NCI-H524 treated with DMSO at 0.1 percent for 48 hours (cell line): Measurements from ENCODE around the gene DOCK4.

Experiments
- DNase-seq: peaks from one replicate; lab custom pipeline; 2025; lab: John Stamatoyannopoulos, UW

Gene DOCK4

DNA sequence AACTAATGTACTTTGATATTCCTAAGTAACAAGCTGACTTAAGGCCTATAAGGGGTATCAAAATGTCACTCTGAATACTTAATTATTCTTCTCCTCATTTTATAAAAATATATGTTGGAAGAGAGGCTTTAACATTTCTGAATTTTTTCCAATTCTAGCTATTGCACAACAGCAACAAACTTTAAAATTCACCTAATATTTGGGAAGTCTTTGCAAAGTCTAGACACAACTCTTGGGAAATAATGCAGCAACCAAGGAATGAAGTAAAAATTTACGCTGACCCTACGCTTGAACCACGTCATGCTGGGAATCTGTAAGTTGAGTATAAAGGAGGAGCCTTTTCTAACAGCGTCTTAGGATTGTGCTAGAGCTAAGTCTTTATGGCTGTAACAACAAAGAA, 400.0 kb downstream of the DOCK4 start:
- DNase-seq: no peak

DNA sequence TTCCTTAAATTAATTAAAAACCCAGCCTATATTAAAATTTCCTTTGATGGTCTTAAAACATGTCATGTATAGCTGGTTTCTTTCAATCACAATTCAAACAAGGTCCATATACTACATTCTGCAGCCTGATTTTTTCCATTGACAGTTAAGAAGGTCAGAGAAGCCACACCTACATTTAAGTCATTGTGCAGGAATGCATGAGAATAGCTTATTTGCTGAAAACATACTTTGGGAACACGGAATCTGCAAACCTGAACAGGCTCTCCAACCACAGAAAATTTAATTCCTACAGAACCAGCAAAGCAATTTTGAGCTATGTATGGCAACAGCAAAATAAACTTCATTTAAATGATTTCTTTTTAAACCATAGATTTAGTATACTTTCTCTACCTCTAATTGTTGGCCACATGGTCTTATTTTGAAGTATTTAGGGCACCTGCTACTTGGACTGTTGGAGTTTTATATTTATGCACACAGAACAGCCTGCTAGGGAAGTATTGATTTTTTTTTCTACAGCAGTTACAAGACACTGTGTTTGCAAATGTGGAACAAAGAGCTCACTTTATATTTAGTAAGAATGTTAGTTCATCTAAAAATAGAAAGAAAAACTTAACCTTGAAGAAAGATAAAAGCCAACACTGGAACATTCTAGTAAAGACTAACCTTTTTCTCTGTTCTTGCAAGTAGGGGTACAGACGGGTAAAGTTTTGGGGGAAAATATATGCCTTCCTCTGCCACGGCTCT, 403.0 kb downstream of the DOCK4 start:
- DNase-seq: no peak

DNA sequence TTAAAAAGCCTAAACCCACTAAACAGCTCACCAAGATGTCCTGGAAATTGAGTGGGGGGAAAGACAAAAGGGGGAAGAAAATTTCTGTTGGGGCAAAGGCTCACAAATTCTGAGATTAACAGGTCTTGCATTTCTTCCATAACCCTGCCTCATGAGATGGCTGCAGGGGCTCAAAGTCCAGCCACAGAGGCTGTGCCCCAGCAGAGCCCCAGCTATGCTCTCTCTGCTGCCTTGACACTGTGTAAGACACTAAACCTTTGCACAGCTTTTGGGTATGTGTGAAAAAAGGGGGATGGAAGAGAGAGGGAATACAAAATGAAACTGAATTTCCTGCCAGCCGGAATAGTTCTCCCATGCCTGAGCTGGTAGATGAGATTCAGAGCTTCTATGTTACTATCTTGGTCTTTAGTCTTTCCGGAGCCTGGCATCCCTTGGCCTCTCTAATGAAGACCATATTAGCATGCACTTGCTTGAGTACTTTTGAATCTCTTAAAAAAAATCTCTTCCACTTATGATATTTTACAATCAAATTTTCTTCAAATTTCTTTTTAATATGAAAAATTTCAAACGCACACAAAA, 403.9 kb downstream of the DOCK4 start:
- no peak for DNase-seq

DNA sequence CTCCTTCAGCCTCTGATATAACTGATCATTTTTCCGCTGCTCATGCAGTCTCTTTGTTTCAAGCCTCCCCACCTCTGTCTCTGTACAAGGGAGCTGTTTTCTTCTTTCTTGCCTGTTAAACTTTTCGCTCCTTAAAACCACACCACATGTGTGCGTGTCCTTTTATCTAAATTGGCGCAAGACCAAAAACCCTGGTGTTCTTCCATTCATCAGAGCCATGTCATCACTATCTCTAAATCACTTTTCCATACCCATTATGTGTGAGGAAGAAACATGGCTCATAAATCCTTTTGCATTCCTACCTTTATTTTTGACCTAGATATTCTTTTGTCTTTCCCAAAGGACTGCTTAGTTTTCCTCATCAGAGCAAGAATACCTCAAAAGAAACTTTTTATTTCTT, 404.9 kb downstream of the DOCK4 start:
- DNase-seq: no peak

DNA sequence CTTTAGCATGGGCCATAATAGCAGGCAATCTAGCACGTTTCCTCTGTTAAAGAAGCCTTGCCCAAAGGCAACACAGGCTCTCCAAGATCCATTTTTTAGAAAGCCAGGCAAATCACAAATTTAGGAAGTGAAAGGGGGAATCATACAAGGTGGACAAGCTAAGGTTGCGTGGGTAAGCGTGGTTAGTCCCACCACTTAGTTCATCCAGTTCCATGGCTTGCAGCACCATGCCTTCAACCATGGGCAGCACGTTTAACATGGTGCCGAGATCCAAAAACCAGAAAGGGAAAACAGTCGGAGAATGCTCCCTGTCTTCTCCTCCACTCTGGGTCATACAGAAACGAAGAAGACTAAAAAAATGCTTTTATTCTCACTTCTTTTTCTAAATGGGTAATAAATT, 409.5 kb downstream of the DOCK4 start:
- no peak for DNase-seq

DNA sequence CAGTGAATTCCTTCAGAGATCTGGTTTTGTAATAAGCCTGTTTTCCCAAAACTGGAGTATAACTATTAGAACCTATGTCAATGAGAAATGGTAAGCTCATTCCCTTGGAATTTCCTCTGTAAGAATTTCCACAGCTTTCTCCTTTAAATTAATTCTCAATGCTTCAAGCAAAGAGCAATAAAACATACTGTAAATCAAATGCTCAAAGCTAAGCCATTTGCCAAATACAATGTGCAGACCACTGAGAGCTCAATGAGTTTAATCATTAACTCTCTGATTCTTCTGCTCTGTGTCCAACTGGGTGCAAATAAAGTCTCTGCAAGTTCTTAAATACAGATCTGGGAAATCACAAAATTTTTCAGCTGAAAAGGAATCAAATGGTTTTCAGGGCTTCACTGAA, 416.3 kb downstream of the DOCK4 start:
- no peak for DNase-seq

DNA sequence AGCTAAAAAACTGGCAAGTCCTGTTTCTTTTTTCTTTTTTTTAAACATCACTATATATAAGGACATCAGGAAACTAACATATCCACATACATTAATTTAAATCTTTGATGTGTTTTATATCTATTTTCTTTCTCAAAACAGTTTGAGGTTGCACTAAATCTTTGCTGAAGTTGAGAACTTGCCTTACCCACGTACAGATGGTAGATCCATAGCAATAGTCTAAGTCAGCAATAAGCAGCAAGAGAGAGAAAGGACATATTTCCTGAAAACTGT, 417.2 kb downstream of the DOCK4 start:
- DNase-seq: no peak

DNA sequence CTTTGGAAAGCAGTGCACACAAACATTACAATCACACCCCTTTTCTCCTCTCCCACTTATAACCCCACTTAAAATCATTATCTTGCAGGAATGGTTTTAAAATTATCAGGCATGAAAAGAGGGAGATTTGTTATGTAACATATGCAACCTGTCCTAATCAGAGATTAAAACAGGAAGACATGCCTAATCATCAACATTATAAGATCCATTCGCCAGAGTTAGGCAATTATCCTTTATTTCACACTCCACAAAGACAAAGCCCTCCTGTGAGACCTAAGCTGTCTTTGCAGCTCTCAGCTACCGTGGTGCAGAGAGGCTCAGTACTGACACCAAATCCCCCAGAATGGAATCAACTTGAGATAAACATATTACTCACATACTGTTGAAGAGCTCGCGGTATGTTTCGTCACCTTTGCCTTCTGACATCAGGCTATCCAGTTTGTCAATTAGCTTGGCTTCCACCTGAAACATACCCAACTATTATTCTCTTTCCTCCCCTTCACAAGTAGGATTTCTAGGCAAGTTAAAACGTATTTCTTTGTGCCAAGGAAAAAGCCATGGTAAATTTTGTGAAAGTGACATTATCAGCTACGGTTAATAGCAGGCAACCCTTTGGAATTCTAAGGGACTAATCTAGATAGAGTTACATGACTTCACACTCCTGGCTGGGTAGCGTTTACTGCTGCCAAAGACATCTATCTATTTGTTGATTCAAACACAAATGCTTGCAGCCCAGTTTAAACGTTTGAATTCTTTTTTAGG, 417.7 kb downstream of the DOCK4 start:
- no peak for DNase-seq

DNA sequence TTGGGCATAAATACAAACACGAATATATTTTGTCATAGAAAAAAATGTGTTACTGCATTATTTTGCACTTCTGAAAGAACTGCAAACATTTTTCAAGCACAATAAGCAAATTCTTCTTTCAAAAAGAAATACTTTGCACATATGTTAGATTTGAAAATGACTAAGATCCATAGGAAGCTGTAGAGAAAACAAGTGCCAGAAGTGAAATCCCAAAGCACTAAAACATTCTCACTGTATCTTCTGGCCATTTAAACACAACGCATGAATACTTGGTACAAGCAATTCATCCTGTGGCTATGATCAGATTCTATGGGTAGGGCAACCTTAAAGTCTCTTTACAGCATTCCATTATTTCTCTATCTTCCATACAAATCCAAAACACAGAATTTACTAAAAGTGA, 418.5 kb downstream of the DOCK4 start:
- no peak for DNase-seq

DNA sequence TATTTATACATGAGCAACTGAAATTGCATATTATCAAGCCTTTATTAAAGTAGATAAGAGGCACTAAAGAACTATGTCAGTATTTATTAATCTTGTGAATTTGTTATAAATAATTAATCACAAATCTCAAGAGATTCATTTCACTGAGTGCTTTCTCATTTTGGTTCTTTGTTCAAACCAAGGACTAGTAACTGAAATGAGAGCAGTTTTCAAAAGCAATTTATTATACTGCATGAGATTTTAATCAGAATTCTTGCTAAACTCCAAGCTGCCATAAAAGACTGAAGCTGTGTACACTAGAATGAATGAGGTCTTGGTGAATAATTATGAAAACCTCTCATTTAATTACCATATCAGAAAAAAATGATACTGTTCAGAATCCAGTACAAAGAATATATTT, 419.1 kb downstream of the DOCK4 start:
- no peak for DNase-seq

DNA sequence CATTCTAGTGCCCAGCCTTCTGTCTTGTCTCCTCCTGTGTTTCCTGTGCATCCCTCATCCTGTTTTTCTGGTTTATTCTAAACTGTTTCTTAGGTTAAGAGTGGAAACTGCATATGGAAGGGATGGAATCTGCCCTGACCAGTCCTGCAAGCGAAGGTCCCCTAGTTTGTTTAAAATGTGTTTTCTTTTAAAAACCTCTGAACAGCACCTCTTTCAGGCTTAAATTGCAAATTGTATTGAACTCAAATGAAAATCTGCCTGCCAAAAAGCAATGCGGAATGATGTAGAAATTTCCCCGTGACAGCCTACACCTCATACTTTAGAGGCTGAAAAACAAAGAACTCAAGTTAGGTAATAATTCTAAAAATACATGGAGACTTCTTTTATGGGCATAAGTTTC, 421.1 kb downstream of the DOCK4 start:
- no peak for DNase-seq

DNA sequence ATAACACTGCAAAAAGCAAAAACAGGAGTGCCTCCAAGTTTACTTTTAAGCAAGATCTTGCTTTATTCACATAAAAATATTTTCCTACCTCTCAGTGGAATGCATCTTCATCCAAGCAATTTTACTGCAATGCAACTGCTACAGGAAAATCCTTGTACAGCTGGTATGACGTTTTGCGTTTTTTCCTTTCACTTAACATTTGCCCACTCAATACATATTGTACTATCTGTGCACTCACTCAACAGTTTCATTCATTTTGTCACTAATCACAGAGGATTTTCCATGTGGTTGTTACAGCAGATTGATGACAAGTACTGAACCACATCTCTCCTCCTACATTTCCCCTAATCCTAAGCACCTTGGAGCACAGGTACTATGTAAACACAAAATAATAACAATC, 421.9 kb downstream of the DOCK4 start:
- no peak for DNase-seq

DNA sequence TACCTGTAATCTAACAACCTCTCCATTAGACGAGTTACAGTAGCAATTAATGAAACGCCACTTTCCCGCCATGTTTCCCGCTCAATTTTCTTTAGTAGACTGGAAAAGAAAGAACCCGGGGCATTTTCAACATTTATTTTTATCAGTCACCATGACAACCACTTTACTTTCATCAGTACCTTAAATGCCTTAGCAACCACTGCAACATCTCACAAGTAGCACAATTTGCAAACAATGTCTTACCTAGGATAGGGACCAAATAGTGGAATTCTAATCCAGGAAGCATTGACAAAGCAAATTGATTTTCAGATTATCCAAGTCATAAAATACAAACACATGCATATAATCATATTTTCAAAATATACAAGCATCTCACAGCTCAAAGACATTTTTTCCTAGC, 422.3 kb downstream of the DOCK4 start:
- no peak for DNase-seq

DNA sequence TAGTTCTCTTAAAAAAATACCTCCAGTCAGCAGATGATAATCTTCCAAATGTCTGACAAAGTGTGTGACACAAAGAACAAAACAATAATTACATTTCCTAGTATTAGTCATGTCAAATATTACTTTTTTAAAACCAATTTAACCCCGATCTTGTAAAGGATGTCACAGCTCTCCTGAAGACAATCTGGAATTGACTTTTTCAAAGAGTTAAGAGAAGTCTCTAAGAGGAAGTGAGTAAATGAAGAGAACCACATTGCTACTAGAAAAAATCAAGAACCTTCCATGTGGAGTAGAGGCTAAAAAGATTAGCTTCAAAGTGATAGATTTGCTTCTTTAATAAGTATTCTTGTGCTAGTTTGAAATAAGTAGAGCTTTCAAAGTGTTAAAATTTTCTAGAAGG, 425.7 kb downstream of the DOCK4 start:
- no peak for DNase-seq

DNA sequence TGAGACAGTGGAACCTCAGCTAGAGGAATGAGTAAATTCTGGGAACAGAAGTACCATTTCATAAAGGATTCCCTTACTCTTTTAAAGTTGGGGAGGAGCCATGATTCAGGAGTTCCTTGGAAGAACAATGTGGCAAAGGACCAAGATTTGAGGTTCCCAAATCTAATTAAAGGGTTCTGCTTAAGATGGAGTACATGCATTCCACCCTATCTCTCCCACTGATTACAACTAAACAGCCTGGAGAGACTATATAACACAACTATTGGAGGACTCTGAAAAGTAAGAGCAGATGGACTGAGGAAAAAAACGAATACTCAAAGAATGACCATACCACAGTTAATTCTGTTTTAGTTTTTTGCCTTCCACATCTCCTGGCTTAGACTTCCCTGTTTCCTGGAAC, 431.0 kb downstream of the DOCK4 start:
- no peak for DNase-seq

DNA sequence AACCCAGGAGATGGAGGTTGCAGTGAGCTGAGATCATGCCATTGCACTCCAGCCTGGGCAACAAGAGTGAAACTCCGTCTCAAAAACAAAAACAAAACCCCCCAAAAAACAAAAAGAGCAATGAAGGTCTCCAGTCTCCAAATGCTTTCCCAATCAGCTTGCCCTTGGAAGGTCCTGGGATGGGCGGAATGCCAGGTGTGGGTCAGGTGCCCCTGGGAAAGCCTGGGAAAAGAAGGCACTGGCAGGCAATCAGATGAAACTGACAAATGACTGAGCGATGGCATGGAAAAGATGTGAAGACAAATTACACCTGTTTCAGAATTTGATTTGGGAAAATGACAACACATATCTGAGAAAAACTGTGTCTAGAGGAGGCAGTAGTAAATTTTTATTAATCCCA, 433.5 kb downstream of the DOCK4 start:
- no peak for DNase-seq

DNA sequence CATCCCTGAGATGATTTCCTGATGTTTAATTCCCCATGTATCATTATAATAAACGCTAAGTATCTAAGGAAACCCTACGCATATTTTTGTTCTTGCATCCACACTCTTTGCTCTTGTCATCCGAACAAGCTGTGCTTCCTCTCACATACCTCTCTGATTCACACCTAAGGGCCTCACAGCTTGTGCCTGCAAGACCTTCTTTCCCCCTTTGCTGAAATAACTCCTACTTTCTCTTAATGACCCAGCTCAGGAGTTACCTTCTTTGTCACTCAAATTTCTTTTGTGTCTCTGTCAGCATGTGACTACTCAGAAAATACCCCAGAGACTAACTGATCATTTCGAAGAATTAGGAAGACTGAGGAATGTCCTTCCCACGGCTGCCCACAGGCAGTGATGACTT, 434.6 kb downstream of the DOCK4 start:
- DNase-seq: no peak

DNA sequence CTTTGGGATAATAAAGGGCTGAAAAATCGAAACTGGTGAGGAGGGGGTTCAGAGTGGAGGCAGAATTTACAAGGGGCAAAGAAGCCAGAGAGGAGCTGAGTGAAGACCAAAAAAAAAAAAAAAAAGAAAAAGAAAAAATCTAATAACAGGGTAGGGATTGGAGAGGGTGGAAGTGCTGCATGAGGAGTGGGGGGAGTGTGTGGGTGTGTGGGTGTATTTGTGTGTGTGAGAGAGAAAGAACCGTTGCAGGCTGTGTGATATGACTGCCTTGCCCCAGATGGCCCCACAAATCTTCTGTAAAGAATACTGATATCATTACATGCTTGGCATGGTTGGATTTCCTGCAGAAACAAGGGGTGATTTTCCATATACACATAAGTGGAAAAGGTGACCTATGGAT, 436.1 kb downstream of the DOCK4 start:
- DNase-seq: no peak

DNA sequence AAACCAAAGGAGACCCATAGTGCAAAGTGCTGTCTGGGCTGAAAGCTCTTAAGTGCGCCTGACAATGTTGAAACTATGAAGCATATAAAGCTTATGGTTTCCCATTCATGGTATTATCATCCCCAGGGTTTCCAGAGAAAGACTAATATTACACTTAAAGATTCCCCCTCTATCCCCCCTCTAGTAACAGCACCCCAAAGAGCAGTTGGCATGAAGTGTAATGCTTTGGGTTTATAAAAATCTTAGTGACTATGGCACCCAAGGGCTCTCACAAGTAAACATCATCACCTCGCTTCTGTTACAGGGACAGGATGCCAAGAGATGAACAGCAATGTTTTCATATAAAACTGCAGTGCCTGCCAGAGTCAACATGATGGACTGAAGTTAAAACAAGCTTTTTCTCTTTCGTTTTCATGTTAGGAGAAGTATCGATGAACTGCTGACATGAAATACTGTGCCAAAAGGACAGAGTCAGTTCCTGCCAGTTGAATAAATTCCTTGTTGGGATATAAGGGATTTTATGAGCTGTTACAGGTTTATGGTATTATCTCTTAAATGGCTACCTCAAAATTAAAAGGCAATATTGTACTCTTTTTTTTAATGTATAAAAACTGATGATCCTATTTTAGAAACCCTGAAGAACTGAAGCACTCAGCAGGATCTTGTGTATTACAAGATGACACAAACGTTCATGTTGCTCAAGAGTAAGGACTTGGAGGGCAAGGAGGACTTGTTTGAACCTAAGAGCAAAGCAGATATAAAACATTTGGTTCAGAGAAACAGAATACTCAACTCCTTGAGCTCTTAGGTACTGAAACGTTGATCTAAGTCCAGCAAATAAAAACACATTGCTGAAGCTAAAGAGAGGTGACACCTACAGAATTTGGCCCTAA, 440.2 kb downstream of the DOCK4 start:
- no peak for DNase-seq

DNA sequence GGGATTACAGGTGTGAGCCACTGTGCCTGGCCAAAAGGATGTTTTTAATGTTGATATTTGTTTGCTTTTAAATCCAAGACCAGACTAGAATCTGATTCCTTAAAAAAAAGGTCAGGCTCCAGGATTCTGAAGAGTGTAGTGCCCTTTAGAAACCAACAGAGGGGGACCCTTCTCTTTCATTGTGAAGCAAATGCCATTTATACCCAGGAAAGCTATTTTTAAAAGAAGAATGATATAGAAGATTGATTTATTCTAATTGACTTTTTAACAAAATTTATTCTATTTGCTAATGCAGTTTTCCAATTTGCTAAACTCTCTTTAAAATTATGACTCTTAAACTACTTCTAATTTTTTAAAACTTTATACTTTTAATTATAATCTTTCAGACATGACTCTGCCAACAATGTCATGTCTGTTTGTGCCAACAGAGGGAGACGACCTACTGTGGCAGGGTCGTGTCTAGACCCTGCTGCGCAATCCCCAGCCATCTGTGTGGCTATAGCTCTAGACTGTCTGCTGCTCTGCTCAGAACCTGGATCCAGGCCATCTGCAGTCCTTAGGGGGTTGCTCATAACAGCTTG, 442.9 kb downstream of the DOCK4 start:
- peak; percentile 35 for DNase-seq

DNA sequence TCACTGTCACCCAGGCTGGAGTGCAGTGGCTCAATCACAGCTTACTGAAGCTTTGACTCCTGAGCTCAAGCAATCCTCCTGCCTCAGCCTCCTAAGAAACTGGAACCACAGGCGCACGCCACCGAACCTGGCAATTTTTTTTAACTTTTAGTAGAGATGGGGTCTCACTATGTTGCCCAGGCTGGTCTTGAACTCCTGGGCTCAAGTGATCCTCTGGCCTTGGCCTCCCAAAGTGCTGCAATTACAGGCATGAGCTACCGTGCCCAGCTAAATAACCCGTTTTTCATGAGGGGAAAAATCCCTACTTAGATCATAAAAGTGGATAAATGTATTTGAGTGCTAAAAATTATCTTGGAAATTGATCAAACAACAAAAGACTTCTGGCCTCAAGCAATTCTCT, 443.4 kb downstream of the DOCK4 start:
- no peak for DNase-seq

DNA sequence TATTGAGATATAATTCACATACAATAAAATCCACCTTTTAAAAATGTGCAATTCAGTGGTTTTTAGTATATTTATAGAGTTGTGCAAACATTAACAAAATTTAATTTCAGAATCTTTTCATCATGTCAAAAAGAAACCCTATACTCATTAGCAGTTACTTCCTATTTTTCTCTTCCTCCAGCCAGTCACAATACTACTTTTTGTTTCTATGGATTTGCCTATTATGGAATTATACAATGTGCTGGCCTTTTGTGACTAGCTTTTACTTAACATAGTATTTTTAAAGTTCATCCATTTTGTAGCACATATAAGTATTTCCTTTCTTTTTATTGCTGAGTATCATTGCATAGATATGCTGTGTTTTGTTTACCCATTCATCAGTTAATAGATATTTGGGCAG, 444.0 kb downstream of the DOCK4 start:
- DNase-seq: no peak
